Measurements from ENCODE around the gene LRRTM4. TPM values are rescaled to one million over a fixed set of nuclear protein-coding genes. Genes with fewer than 3 reads are reported as not detected.
A peak's percentile ranks its signal among the peaks of the same experiment; 100 is the strongest.

LRRTM4 gene
- total and polyA plus RNA-seq, 2 of the 13 experiments (the other 11 are each of a cell fraction or from before 2014, with no cell fraction given), result 1.2 TPM

GRCh38 chr2:76895469-76895868, 626.7 kb downstream of the LRRTM4 start (continued):
- TF ChIP-seq TEAD2 (CRISPR knock-in tag; IDR thresholded peaks at IDR 0.05) (no peak), GABPA (IDR thresholded peaks at IDR 0.05; ENCODE audit: low read depth, low read length) (no peak), GABPA (CRISPR knock-in tag; IDR thresholded peaks at IDR 0.05; ENCODE audit: low read depth) (0 out of 2 replicates have a peak, but pooled peaks have one; percentile 9), ZFP36L1 (CRISPR knock-in tag; IDR thresholded peaks at IDR 0.05) (peak; percentile 26; the same call in 1 of the 2 replicates), JUND (CRISPR knock-in tag; IDR thresholded peaks at IDR 0.05) (peak; percentile 96), ZNF382 (CRISPR knock-in tag; IDR thresholded peaks at IDR 0.05; ENCODE audit: borderline replicate concordance) (no peak), ARID5B (CRISPR knock-in tag; IDR thresholded peaks at IDR 0.05) (peak; percentile 97), ONECUT2 (CRISPR knock-in tag; IDR thresholded peaks at IDR 0.05) (no peak), ZNF614 (CRISPR knock-in tag; IDR thresholded peaks at IDR 0.05; ENCODE audit: borderline replicate concordance) (0 out of 2 replicates have a peak, but pooled peaks have one; percentile 73), USF2 (IDR thresholded peaks at IDR 0.05; ENCODE audit: low read depth, low read length) (no peak), USF2 (CRISPR knock-in tag; IDR thresholded peaks at IDR 0.05; ENCODE audit: borderline replicate concordance) (no peak), ZMYM3 (CRISPR knock-in tag; IDR thresholded peaks at IDR 0.05) (no peak), AHDC1 (CRISPR knock-in tag; IDR thresholded peaks at IDR 0.05; ENCODE audit: borderline replicate concordance) (peak; percentile 78; the same call in 1 of the 2 replicates), ZNF317 (CRISPR knock-in tag; IDR thresholded peaks at IDR 0.05) (peak; percentile 96), GLI4 (CRISPR knock-in tag; IDR thresholded peaks at IDR 0.05; ENCODE audit: borderline replicate concordance) (no peak), AGO2 (optimal IDR thresholded peaks at IDR 0.05; ENCODE audit: low read depth, low read length) (no peak), ZBTB25 (CRISPR knock-in tag; IDR thresholded peaks at IDR 0.05) (no peak), ZNF34 (CRISPR knock-in tag; IDR thresholded peaks at IDR 0.05; ENCODE audit: borderline replicate concordance) (no peak)
